ENCODE data around the gene KRT222.
A peak's percentile ranks its signal among the peaks of the same experiment; 100 is the strongest.

The KRT222 gene

GRCh38 chr17:40664582-40665333 lies at the start of gene KRT222:
Gene KRT222, minus strand, starts transcription at chr17:40665177. Its CDS starts 78 bp downstream, at chr17:40665099.
- DNase-seq (ENCODE audit: low read depth), result no peak
- TF ChIP-seq, protein P1, sequence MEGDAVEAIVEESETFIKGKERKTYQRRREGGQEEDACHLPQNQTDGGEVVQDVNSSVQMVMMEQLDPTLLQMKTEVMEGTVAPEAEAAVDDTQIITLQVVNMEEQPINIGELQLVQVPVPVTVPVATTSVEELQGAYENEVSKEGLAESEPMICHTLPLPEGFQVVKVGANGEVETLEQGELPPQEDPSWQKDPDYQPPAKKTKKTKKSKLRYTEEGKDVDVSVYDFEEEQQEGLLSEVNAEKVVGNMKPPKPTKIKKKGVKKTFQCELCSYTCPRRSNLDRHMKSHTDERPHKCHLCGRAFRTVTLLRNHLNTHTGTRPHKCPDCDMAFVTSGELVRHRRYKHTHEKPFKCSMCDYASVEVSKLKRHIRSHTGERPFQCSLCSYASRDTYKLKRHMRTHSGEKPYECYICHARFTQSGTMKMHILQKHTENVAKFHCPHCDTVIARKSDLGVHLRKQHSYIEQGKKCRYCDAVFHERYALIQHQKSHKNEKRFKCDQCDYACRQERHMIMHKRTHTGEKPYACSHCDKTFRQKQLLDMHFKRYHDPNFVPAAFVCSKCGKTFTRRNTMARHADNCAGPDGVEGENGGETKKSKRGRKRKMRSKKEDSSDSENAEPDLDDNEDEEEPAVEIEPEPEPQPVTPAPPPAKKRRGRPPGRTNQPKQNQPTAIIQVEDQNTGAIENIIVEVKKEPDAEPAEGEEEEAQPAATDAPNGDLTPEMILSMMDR (conservative IDR thresholded peaks at IDR 0.05; ENCODE audit: low read depth, low read length), result no peak
- H3K4me3 ChIP-seq (ENCODE audit: low read depth, low read length), result no peak within 1 kb of the TSS

DNA sequence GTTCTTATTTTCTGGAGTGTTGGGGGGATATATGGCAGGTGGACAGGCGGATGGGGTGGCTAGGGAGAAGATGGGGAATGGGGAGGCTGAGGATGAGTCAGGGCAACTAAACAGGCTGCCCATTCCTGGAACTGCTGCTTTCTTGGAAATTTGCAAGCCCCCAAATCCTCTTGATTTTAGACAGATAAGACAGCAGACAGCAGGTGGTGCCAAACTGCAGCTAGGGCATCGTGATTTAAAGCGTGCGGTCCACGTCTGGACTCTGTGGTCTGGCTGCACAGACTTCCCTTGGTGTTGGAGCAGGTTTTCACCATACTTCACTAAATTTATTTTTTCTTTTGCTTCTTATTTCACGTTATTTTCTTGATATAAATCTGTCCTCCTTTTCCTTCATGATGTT lies 49.5 kb upstream of the KRT222 start:
- TF ChIP-seq, protein P1 (conservative IDR thresholded peaks at IDR 0.05; ENCODE audit: low read depth, low read length), result peak; percentile 26
- DNase-seq (ENCODE audit: low read depth), result peak; percentile 7
- H3K4me3 ChIP-seq (ENCODE audit: low read depth, low read length), result no peak overlapping the region

- TF ChIP-seq, protein P1 (conservative IDR thresholded peaks at IDR 0.05; ENCODE audit: low read depth, low read length), result no peak
- no peak overlapping the region for H3K4me3 ChIP-seq (ENCODE audit: low read depth, low read length)
- DNase-seq (ENCODE audit: low read depth), result peak; percentile 3
Observed at GRCh38 chr17:40707745-40708144, 42.8 kb upstream of the KRT222 start.

DNA sequence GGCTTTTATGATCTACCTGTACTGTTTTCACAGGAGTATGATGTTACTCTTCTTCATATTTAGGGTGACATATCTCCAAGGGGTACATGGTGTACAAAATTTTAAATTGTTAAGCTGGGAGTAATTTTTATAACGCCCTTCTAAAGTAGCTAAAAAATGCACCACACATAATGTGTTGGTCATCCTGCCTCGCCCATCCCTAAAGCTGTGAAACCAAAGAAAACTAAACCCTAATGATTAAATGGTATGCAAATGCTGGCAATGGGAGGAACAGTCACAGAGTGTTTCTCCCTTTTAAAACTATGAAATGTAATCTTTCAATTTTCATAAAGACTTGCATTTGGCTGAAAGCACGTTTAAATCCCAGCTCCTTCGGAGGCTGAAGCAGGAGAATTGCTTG lies 40.6 kb upstream of the KRT222 start:
- H3K4me3 ChIP-seq (ENCODE audit: low read depth, low read length), result no peak overlapping the region
- DNase-seq (ENCODE audit: low read depth), result no peak
- TF ChIP-seq, protein P1 (conservative IDR thresholded peaks at IDR 0.05; ENCODE audit: low read depth, low read length), result no peak

- no peak for DNase-seq (ENCODE audit: low read depth)
- TF ChIP-seq, protein P1 (conservative IDR thresholded peaks at IDR 0.05; ENCODE audit: low read depth, low read length), result no peak
- no peak within 1 kb of the TSS for H3K4me3 ChIP-seq (ENCODE audit: low read depth, low read length)
Observed at GRCh38 chr17:40703652-40704051, 38.7 kb upstream of the KRT222 start, which contains the start of gene KRT24. Gene KRT24, minus strand, starts transcription at chr17:40703752. Its CDS starts 59 bp downstream, at chr17:40703693.

GRCh38 chr17:40702271-40702670 lies 37.3 kb upstream of the KRT222 start:
- TF ChIP-seq, protein P1 (conservative IDR thresholded peaks at IDR 0.05; ENCODE audit: low read depth, low read length), result no peak
- DNase-seq (ENCODE audit: low read depth), result no peak
- H3K4me3 ChIP-seq (ENCODE audit: low read depth, low read length), result no peak overlapping the region

- DNase-seq (ENCODE audit: low read depth), result no peak
- H3K4me3 ChIP-seq (ENCODE audit: low read depth, low read length), result no peak overlapping the region
- TF ChIP-seq, protein P1 (conservative IDR thresholded peaks at IDR 0.05; ENCODE audit: low read depth, low read length), result no peak
Observed at GRCh38 chr17:40699853-40700252, 34.9 kb upstream of the KRT222 start.

Measured in choroid plexus epithelial cell (primary cell).